OCI-LY1 (cell line): Measurements from ENCODE around the gene LANCL2.
"Not testable (repeated sequence)": the region's sequence is repeated elsewhere in the genome, so short reads cannot be mapped to it uniquely, and the experiment has no call there.

Source experiments
- H2AFZ ChIP-seq: fragments of 200-600 bp; sonication (generic), shearing (Covaris generic); 2 replicates; pipeline ENCODE4 v1.6.0; 2014; ENCODE audit warnings: antibody characterized with exemption, mild to moderate bottlenecking, low read length
- H3F3A ChIP-seq: fragments of 200-600 bp; sonication (generic), shearing (Covaris generic); 2 replicates; pipeline ENCODE4 v1.6.0; 2014; ENCODE audit warnings: mild to moderate bottlenecking, antibody characterized with exemption, low read length, moderate library complexity; ENCODE audit not compliant: insufficient read depth
- H3K27ac ChIP-seq: fragments of 200-600 bp; sonication (generic); 2 replicates; pipeline ENCODE4 v1.5.1; 2014; ENCODE audit warnings: low read length, mixed run types, mild to moderate bottlenecking, low read depth; ENCODE audit not compliant: poor library complexity, severe bottlenecking
- H3K27me3 ChIP-seq: fragments of 200-600 bp; sonication (generic); 2 replicates; pipeline ENCODE4 v1.6.0; 2014; ENCODE audit warnings: antibody characterized with exemption, mild to moderate bottlenecking, low read length, moderate library complexity; ENCODE audit not compliant: insufficient read depth
- H3K36me3 ChIP-seq: fragments of 200-600 bp; sonication (generic); 2 replicates; pipeline ENCODE4 v1.6.1; 2014; ENCODE audit warnings: mild to moderate bottlenecking, antibody characterized with exemption, low read length, moderate library complexity, mixed read lengths; ENCODE audit not compliant: insufficient read depth
- H3K4me1 ChIP-seq: fragments of 200-600 bp; sonication (generic); 2 replicates; pipeline ENCODE4 v1.5.1; 2014; ENCODE audit warnings: mild to moderate bottlenecking, low read length, moderate library complexity; ENCODE audit not compliant: insufficient read depth, severe bottlenecking
- H3K4me2 ChIP-seq: fragments of 200-600 bp; sonication (generic), shearing (Covaris generic); 2 replicates; pipeline ENCODE4 v1.6.1; 2014; ENCODE audit warnings: low read length
- H3K4me3 ChIP-seq: fragments of 200-600 bp; sonication (generic); 2 replicates; pipeline ENCODE4 v1.5.1; 2014; ENCODE audit warnings: low read length, low read depth, mild to moderate bottlenecking, mixed read lengths; ENCODE audit not compliant: poor library complexity, severe bottlenecking
- H3K79me2 ChIP-seq: fragments of 200-600 bp; shearing (Covaris generic); 2 replicates; pipeline ENCODE4 v1.6.1; 2016; ENCODE audit warnings: mixed run types, low read length, mixed read lengths; ENCODE audit not compliant: insufficient read depth
- H3K9ac ChIP-seq: fragments of 200-600 bp; sonication (generic), shearing (Covaris generic); 2 replicates; pipeline ENCODE4 v1.6.1; 2014; ENCODE audit warnings: mild to moderate bottlenecking, low read length, mixed read lengths
- H3K9me2 ChIP-seq: fragments of 200-600 bp; sonication (generic), shearing (Covaris generic); 2 replicates; pipeline ENCODE4 v1.6.1; 2014; ENCODE audit warnings: low read depth, mild to moderate bottlenecking, low read length, mixed read lengths
- H3K9me3 ChIP-seq: fragments of 200-600 bp; shearing (Covaris generic); 2 replicates; pipeline ENCODE4 v1.6.1; 2014; ENCODE audit warnings: low read length, mixed read lengths
- H4K20me1 ChIP-seq: fragments of 200-600 bp; sonication (generic), shearing (Covaris generic); 2 replicates; pipeline ENCODE4 v1.6.0; 2016; ENCODE audit warnings: mild to moderate bottlenecking, low read length; ENCODE audit not compliant: insufficient read depth
- CTCF ChIP-seq: fragments of 200-600 bp; sonication (generic), shearing (Covaris generic); IDR thresholded peaks from 2 replicates; pipeline ENCODE4 v1.5.1; 2017; ENCODE audit warnings: mild to moderate bottlenecking, antibody characterized with exemption, low read length, moderate library complexity, mixed read lengths
- EZH2 ChIP-seq: fragments of 200-600 bp; sonication (generic), shearing (Covaris generic); IDR thresholded peaks from 2 replicates; pipeline ENCODE4 v1.8.0; 2017; ENCODE audit warnings: borderline replicate concordance, mixed run types, mild to moderate bottlenecking, antibody characterized with exemption, low read length, moderate library complexity, mixed read lengths

The LANCL2 gene

DNA sequence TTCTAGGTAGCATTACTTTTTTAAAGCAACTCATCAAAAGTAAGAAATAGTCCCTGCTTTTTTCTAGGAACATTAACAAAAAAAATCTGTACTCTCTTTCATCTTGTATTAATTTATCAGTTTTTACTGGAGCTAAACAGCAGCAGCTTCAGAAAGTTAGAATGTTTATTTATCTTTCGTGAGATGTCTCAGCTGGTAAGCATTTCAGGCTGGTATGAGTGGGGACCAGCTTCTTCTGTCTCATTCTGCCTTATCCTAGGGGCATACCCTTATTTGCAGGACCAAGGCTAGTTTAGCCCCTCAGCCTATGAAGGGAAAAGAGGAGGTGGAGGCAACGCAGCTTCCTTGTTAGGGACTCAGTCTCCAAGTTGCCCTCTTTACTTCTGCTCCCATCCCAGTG lies 35.1 kb downstream of the LANCL2 start:
- TF ChIP-seq CTCF (no peak), EZH2 (no peak)
- H4K20me1 ChIP-seq = no peaks in the 10 kb centered on the region
- H3K36me3 ChIP-seq = peaks cover 8% of the 10 kb centered on the region; the same call in 1 of the 2 replicates
- H3K4me1 ChIP-seq = no peaks in the 10 kb centered on the region
- H3K27ac ChIP-seq = no peak overlapping the region
- no peaks in the 10 kb centered on the region for H3K79me2 ChIP-seq
- no peaks in the 10 kb centered on the region for H3K9me3 ChIP-seq
- H3F3A ChIP-seq = no peaks in the 10 kb centered on the region
- H3K27me3 ChIP-seq = no peaks in the 10 kb centered on the region
- H3K4me3 ChIP-seq = no peak overlapping the region
- no peaks in the 10 kb centered on the region for H3K9me2 ChIP-seq
- no peak overlapping the region for H3K9ac ChIP-seq
- no peak overlapping the region for H2AFZ ChIP-seq
- H3K4me2 ChIP-seq = no peak overlapping the region

GRCh38 chr7:55402506-55402905 lies 37.4 kb downstream of the LANCL2 start:
- not testable (repeated sequence) for H3K9me2 ChIP-seq, H3K79me2 ChIP-seq, H3K4me3 ChIP-seq, H3K9ac ChIP-seq, H3K27me3 ChIP-seq, H3K4me1 ChIP-seq, H4K20me1 ChIP-seq, H2AFZ ChIP-seq, H3K9me3 ChIP-seq, H3F3A ChIP-seq, H3K4me2 ChIP-seq, H3K27ac ChIP-seq
- H3K36me3 ChIP-seq = peaks cover 14% of the 10 kb centered on the region; the same call in 1 of the 2 replicates

DNA sequence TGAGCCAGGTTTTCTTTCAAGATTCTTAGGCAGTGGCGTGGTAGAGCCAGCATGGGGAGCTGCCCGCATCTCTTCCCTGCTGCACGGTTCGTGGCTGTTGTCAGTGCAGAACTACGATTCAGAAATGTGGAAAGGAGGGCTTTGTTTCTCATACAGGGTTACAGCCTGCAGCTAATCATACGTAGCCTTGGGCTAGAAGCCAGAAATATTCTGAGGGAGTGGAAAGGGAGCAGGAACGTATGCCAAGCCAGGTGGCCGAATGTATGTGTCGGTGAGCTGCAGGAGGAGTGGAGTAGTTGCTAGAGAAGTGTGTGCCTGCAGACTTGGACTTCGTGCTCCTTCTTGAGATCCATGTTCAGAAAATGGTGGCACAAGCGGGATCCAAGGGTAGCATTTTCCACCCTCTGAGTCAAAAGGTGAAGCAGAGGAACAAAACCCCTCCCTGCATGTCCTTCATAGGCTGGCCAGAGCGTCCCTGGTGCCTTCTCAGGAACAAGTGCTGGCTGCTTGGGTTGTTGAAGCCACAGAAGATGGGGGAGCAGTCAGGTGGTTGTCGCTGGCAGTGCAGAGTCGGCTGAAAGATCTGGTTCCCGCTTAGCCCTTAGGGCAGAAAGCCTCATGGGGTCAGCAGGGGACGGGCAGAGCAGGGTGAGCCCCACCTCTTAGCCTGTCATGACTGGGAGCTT lies 40.9 kb downstream of the LANCL2 start:
- H3K27ac ChIP-seq = peak overlapping the region; percentile 34
- TF ChIP-seq EZH2 (no peak), CTCF (no peak)
- no peaks in the 10 kb centered on the region for H3K9me2 ChIP-seq
- H4K20me1 ChIP-seq = no peaks in the 10 kb centered on the region
- H3K27me3 ChIP-seq = no peaks in the 10 kb centered on the region
- no peak overlapping the region for H3K9ac ChIP-seq
- H2AFZ ChIP-seq = no peak overlapping the region
- H3K36me3 ChIP-seq = peaks cover 18% of the 10 kb centered on the region; the same call in 1 of the 2 replicates
- H3K4me2 ChIP-seq = no peak overlapping the region
- no peak overlapping the region for H3K4me3 ChIP-seq
- H3F3A ChIP-seq = no peaks in the 10 kb centered on the region
- no peaks in the 10 kb centered on the region for H3K9me3 ChIP-seq
- peaks cover 10% of the 10 kb centered on the region for H3K4me1 ChIP-seq
- H3K79me2 ChIP-seq = no peaks in the 10 kb centered on the region
